ENCODE data around the gene DENND5B. TPM values are rescaled to one million over a fixed set of nuclear protein-coding genes. Genes with fewer than 3 reads are reported as not detected.
"Not testable (repeated sequence)": the region's sequence is repeated elsewhere in the genome, so short reads cannot be mapped to it uniquely, and the experiment has no call there.

Gene DENND5B
- total RNA-seq, 1 donor from 2014 or later: 18.6 TPM

DNA sequence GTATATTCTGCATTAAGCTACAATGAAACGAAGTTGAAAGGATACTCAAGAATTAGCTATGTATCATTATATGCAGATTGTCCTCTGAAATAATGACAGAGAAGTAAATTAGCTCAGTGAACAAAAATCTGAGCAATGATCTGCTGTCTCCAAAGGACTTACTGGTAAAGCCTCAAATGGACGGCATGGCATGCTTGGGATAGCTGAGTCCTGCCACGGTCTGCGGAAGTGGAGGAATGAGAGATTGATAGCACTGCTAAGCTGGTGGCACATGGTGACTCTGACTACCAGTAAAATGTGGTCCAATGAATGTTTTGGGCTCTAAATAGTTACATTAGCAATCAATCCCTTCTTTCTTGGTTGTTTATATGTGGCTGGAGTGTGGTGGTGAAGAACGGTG, 3.7 kb upstream of the DENND5B start:
- ATAC-seq (no peak), DNase-seq (ENCODE audit: low spot score) (no peak)

DNA sequence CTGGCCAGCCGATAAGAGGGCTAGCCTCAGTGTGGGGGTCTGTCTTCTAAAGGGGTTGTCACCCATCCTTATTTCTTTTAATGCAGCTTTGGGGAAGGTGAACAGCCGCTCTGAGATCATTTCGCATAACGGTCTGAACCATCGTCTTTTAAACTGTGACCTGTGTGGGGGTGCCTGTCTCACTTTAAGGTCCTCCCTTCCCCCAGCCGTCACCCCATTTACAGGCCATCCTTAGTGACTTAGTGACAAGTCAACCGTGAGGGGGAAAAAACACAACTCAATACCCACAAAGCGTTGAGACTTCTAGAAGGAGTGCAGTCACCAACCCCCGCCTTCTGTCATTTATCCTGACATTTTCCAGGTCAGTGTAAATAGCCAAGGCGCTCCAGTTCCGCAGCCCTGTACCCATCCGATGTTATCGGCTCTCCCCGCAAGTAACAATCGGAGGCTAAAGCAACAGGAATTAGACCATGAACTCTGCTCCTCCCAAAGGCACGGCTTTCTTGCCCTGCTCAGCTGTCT, 505 bp upstream of the DENND5B start:
- ATAC-seq (peak; percentile 8), DNase-seq (ENCODE audit: low spot score) (peak; percentile 50)

DNA sequence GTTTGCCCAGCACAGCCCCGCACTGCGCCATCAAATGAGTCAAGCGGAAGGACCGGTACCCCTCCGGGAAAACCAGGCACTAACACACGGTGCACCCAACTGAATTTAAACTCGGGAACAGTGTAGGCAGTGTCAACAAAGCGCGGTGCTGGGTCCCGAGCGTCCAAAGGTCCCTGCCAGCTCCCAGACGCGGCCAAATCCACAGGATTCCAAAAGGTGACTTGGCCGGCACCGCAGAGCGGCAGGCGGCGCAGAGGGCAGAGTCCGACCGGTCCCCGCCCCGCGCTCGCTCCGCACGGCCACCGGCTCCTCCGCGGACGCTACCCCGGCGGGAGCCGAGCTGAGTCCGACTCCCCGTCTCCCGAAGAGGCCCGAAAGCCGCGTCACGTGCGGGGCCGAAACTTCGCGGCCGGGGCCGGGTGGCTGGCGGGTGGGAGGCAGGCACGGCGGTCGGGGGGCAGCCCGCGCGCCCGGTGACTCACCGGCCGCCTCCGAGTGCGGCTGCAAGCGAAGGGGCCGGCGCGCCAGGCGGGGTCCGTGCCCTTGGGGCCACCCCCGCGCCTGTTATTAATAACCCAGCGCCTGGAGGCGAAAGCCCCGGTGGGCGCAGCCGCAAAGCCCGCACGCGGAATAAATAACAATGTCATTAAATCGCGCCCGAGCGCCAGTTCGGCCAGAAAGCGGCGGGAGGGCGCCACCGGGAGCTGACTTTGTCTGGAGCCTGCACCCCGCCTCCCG, 863 bp downstream of the DENND5B start:
- DNase-seq (ENCODE audit: low spot score): peak; percentile 95
- peak; percentile 82 for ATAC-seq

DNA sequence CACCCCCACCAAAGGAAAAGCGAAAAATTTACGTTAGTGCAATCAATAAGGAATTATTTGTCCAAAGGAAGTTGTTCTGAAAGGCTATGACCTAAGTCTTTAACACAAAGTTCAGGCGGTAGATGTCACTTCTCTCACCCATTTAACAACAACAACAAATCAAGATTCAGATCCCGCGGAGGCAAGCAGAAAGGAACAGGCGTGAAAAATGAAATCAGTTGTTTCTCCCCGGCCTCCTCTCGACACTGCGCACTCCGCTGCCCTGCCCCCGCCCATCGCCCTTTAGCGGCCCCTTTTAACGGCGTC, 1.4 kb downstream of the DENND5B start:
- DNase-seq (ENCODE audit: low spot score): no peak

DNA sequence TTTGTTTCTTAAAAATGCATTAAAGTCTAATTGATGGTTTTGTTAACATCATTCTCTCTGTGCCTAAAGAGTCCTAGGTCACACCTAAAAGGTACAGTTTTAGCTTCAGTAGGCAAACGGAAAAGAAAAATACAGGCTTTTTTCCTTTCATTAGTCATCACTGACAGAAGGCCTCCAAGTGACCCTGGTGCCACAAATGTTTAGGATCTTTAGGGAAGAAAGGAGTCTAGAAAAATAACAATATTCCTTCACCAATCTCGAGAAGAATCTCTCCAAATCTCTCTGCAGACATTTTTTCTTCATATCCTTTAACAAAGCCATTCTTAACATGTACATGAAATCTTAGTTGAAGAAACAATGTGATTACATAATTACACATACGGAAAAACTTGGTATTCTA, 2.0 kb downstream of the DENND5B start:
- ATAC-seq: no peak
- no peak for DNase-seq (ENCODE audit: low spot score)

More for the DNA sequence above, 1.4 kb downstream of the DENND5B start:
- ATAC-seq: no peak

DNA sequence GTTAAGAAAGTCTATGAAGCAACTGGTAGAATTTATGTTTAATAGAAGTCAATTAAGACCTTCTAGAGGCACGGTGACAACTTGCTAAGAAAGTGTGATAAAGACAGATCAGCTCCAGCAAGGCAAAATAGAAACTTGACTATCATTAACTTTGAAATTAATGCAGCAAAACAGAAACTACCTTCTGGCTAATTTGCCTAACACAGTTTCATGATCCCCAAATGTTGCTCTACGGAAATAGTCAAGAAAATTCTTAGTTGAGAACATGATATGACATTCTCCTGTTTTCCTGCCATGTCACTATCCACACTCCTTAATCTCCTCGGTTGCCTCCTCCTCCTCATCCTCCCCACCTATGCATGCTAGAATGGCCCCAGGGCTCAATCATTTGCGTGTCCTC, 4.2 kb downstream of the DENND5B start:
- DNase-seq (ENCODE audit: low spot score) (no peak), ATAC-seq (no peak)

DNA sequence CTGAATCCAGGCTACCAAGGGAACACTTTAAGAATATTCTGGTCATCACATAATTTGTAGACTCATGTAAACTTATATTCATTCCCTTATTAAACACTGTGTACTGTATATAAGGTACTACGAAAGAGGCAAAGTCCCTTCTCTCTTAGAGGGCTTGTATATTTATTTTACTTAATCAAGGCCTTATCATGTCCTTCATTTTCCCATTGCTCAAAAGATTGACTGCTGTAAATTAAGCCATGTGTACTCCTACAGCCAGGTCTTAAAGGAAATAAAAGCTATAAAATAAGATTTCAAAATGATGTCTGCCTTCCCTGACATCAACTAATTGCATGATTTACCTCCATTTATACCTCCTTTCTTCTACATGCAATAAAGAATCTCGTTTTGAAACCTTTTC, 5.0 kb downstream of the DENND5B start:
- ATAC-seq (no peak), DNase-seq (ENCODE audit: low spot score) (no peak)

DNA sequence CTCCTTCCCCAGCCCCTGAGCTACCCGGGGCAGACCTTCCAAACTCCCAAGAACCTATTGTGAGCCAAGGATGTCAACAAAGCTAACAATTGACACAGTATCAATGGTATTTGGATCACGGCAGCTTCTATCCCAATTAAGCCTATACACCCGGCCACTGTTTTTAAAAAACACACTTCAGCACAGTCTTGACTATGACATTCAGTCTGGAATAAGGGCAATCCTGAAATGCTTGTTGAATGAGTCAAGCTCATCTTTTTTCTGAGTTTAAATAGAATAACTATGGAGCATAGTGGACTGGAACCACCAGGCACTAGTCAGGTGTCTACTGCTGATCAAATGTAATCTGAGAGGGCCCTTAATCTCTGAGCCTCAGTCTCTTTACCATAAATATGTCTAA, 5.7 kb downstream of the DENND5B start:
- DNase-seq (ENCODE audit: low spot score) (no peak), ATAC-seq (no peak)

DNA sequence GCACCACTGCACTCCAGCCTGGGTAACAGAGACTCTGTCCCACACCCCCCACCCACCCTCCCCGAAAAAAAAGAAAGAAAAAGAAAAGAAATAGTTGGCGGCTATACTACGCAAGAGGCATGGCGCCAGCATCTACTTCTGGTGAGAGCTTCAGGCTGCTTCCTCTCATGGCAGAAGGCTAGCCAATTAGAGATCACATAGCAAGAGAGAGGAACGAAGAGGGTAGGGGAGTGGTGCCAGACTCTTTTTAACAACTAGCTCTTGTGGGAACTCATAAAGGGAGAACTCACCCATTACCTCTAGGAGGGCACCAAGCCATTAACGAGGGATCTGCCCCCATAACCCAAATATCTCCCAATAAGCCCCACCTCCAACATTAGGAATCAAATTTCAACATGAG, 6.2 kb downstream of the DENND5B start:
- DNase-seq (ENCODE audit: low spot score): no peak
- ATAC-seq: no peak

DNA sequence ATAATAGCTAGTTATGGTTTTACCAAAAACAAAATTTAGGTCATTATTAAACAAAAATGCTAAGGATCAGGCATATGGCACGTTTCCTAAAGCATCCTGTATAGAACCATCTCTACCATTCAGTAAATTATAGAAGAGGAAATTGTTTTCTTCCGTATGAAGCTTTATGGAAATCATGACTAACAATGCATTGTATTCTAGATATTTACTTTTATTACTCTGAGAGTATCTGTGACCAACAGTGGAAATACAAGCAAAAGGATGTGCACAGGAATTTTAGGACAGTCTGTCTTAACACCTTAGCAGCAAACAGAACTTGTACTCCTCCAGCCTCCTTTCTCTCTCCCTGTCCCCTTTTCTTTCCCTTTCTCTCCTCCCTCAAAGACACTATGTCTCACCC, 7.1 kb downstream of the DENND5B start:
- DNase-seq (ENCODE audit: low spot score): no peak
- no peak for ATAC-seq

DNA sequence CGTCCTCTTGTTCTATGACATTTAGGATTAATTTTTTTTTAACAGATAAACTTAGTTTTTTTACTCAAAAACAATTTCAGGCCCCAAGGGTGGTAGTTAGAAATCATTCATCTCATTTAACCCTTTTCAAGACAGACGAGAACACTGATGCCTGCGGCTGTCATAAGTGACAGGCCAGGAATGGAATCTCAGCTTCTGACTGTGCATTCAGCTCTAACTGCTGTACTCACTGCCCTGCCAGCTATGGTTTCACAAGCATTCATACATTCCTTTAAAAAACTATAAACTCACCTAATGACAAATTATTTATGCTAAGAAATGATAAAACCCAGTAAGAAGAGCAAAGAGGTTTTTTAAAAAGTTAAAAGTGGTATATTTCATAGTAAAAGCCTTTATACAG, 8.8 kb downstream of the DENND5B start:
- no peak for DNase-seq (ENCODE audit: low spot score)
- no peak for ATAC-seq

DNA sequence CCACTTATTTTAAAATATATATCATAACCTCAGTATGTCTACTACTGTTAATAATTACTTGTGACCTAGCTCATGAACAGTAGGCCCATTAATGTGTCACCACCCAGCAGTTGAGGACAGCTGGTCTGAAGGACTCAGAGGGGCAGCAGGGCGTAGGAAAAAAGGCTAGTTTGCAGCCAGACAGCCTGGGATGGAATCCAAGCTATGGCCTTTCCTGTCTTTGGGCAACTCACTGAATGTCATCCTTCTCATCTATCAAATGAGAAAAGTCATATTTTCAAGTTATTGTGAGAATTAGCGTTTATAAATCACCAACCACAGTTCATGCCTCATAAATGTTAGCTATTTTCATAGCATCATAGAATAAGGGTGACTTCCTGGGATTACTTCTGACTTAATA, 12.3 kb downstream of the DENND5B start:
- no peak for DNase-seq (ENCODE audit: low spot score)
- ATAC-seq: peak; percentile 60

DNA sequence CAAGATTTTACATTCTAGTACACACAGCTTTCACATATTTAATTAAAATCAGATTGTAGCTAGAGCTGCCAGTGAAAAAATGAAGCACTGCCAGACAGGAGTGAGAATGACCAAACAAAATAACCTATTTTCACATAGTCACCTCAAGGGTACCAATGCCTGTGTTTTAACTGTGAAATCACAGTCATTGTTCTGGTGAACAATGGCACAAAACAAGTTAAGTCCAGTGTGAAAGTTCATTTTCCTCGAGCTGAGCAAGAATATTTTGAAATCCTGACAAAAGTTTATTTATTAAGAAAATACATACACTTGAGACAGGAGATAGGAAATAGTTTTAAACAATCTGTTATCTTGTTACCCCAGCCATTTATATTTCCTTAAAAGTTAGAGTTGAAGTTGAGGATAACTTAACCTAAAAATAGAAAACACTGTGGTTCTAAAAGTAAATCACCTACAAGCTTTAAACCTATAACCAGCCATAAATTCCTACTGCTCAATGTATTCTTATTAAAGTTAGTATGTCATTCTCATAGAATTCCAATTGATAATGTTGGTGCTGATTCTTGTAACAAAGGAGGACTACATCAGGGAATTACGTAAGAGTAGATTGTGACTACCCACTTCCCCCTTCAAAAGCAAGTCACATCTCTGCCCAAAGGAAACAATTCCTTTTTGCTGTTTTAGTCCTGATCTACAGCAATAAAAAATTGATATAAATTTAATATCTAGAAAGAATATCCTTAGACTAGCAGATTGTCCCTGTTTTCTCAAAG, 15.9 kb downstream of the DENND5B start:
- ATAC-seq (no peak), DNase-seq (ENCODE audit: low spot score) (no peak)

DNA sequence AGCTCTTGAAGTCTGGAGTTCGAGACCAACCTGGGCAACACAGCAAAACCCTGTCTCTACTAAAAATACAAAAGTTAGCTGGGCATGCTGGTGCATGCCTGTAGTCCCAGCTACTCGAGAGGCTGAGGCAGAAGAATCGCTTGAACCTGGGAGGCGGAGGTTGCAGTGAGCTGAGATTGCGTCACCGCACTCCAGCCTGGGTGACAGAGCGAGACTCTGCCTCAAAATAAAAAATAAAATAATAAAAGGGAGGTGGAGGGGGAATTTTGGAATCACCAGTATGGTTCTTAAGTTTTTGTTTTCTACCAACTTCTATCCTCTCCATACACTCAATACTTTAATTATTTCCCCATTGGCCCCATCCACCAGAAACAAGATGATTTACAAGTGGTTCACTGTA, 16.6 kb downstream of the DENND5B start:
- not testable (repeated sequence) for ATAC-seq; DNase-seq (ENCODE audit: low spot score)

DNA sequence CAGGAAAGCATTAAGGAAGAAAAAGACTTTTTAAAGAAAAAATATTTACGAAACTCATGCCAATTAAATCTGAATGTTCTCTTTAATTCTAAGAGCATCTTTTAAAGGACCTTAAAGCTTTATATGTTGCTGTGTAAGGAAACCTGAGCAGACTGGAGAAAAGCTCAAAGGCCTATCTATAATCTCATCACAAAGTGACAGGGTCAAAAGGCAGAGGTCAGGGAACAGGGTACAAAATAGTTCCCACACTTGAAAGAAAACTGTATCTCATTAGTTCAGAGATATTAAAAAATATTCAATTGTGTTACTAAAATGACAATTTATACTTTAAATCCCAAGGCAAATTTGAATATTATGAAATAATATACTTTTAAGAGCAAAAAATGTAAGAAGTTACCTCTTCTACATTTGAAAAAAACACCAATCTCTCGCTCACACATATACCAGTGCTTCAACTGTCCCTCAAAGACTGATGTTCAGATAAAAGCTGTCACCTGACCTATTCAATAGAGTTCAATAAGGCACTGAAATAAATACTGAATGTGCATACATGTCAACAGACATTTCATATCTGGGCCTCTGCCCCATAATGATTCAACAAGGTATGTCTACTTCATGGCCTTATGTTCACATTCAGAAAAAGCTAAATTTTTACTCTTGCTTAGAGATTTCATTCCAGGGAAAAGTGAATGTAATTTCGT, 17.9 kb downstream of the DENND5B start:
- ATAC-seq (peak; percentile 56), DNase-seq (ENCODE audit: low spot score) (no peak)

DNA sequence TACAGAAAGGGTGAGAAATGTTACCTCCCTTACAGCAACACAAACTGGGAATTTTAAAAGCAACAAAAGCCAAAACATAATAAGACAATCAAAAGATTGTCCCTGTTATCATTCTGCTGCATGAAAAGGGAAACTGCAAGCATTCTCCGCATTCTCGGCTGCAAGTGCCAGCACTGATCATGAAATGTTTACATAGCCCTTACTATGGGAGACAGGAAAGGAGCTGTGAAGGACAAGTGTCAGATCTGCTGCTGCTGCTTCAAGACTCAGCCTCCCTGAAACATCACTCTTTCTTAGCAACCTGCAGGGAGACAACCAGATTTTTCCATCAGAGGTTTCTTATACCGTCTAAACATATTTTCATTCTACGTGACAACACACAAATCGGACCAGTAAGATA, 20.1 kb downstream of the DENND5B start:
- DNase-seq (ENCODE audit: low spot score): no peak
- peak; percentile 53 for ATAC-seq

DNA sequence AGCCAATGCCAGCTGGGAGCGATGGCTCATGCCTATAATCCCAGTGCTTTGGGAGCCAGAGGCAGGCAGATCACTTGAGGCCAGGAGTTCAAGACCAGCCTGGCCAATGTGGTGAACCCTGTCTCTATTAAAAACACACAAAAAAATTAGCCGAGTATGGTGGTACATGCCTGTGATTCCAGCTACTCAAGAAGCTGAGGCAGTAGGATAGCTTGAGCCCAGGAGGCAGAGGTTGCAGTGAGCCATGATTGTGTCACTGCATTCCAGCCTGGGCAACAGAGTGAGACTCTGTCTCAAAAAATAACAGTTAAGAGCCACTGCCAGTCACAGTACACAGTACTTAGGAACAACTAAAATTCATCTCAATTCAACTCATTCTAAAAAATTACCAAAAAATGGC, 21.4 kb downstream of the DENND5B start:
- not testable (repeated sequence) for DNase-seq (ENCODE audit: low spot score); ATAC-seq

DNA sequence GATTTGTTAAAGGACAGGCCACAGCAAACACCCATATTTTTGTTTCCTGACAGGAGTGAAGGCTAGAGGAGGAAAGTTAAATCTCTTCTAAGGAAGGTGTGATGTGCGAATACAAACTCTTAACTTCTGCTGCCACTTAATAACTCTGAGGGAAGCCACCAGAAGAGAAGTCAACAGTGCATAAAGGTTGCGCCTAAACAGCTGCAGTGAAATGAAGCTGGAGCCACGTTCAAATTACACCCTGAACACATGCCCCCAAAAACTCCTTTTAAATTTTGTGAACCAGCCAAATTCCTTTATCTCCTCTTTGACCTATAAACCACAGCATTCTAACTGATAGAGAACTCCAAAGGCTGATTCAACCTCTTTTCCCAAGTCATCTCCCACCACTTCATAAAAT, 22.4 kb downstream of the DENND5B start:
- DNase-seq (ENCODE audit: low spot score) (no peak), ATAC-seq (no peak)

DNA sequence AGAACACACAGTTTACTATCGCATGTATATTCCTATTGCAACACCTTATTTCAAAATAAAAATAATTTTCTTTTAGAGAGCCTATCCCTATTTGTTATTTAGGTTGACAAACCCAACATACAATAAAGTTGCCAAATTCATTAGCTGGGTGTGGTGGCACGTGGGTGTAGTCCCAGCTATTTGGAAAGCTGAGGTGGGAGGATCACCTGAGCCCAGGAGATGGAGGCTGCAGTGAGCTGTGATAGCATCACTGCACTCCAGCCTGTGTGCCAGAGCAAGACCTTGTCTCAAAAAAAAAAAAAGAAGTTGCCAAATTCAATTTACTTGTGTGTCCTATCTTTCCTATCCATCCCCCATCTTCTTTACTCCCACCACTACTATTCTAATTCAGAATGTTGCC, 23.9 kb downstream of the DENND5B start:
- DNase-seq (ENCODE audit: low spot score) (no peak), ATAC-seq (no peak)

DNA sequence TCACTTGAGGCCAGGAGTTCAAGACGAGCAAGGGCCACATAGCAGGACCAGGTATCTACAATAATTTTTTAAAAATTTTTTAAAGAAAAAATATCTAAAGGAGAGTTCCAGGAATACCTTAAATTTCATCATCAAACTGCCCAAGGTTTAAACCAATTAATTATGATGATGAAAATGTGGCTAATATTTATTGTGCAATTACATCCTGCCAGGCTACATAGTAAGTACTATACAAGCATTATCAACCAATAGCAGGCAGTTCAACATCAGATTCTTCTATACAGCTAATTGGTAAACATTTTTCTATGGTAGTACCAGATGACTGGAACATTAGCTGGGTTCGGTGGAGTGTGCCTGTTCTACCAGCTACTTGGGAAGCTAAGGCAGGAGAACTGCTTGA, 24.4 kb downstream of the DENND5B start:
- DNase-seq (ENCODE audit: low spot score) (no peak), ATAC-seq (no peak)

DNA sequence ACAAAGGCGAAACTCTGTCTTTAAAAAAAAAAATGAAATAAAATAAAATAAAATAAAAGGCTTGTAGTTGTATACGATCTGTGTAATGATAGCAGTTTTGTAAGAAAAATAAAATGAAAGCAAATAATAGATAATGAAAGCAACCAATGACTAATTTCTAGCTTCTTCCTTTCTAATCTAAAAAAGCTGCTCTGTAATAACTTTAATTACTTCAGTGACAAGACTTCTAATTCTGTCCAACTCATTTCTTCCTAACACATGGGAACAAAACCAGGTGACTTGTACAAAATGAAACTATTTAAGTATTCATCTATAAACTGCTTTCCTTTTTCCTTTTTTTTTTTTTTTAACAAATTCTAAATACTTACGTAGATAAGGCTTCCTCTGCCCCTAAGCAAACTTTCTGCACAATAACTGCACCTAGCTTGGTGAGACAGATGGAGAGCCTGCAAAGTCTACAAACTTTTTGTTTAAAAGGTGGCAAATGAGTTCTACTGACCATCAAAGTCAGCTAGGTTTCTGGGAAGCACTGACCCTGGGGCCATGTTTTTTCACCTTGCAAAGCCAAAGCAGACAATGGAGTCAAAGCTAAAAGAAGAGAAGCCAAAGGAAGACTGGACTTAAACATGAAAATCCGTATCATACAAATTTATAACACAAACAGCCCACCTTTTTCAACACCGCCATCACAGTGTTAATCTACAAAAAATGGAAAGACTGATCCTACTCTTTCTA, 28.2 kb downstream of the DENND5B start:
- DNase-seq (ENCODE audit: low spot score): no peak
- no peak for ATAC-seq
